Muscle of leg (tissue), 11 donors: ENCODE measurements around the gene CTH. TPM values are rescaled to one million over a fixed set of nuclear protein-coding genes. Genes with fewer than 3 reads are reported as not detected.
"Not testable (repeated sequence)": the region's sequence is repeated elsewhere in the genome, so short reads cannot be mapped to it uniquely, and the experiment has no call there.

Source experiments
- DNase-seq: peaks from one replicate; pipeline ENCODE4 v3.0.0; 2013
- H3K27ac ChIP-seq: one replicate; pipeline ENCODE4 v1.5.1; 2013; ENCODE audit warnings: mild to moderate bottlenecking, low read length, control low read depth
- H3K27me3 ChIP-seq: one replicate; pipeline ENCODE4 v1.6.1; 2013; ENCODE audit warnings: low read length; ENCODE audit not compliant: control insufficient read depth, insufficient read depth
- H3K36me3 ChIP-seq: one replicate; pipeline ENCODE4 v1.6.1; 2013; ENCODE audit warnings: low read length; ENCODE audit not compliant: control insufficient read depth, insufficient read depth
- H3K4me1 ChIP-seq: one replicate; pipeline ENCODE4 v1.6.1; 2013; ENCODE audit warnings: low read length; ENCODE audit not compliant: control insufficient read depth, insufficient read depth
- H3K4me3 ChIP-seq: one replicate; pipeline ENCODE4 v1.5.1; 2013; ENCODE audit warnings: low read length, control low read depth
- H3K9me3 ChIP-seq: replicated peaks from 2 replicates; pipeline ENCODE4 v1.6.1; 2013; ENCODE audit warnings: low read depth, low read length; ENCODE audit not compliant: control insufficient read depth
- WGBS: methylation state at CpG from one replicate; pipeline ENCODE4 v1.1.5; 2013; ENCODE audit warnings: missing lambda C conversion rate; ENCODE audit not compliant: insufficient coverage; 5-methylcytosine and 5-hydroxymethylcytosine counted together
- polyA plus RNA-seq, 8 donors: library from polyadenylated mRNA; unstranded; fragments of 120-200 nt; gene quantifications; one replicate each; pipeline versions ENCODE4 v1.2.1 to v1.2.3, GENCODE V29; 2013; ENCODE audit warnings: inconsistent platforms in 1 of 8, low replicate concordance in 1 of 8; ENCODE audit not compliant: insufficient read length in 8 of 8, insufficient read depth in 1 of 8
- total RNA-seq: library from RNA; stranded (reverse); fragments of 120-200 nt; gene quantifications from one replicate; pipeline ENCODE4 v1.2.4, GENCODE V29; 2013

Gene CTH
- total and polyA plus RNA-seq, 9 donors = 1.4 to 3.7 (median 2.2) TPM

- Histone ChIP-seq H3K4me3 (no peak overlapping the region), H3K4me1 (no peaks in the 10 kb centered on the region), H3K9me3 (no peaks in the 10 kb centered on the region), H3K27ac (no peak overlapping the region), H3K36me3 (no peaks in the 10 kb centered on the region), H3K27me3 (no peaks in the 10 kb centered on the region)
- DNase-seq = no peak
- WGBS = no CpG with 5 or more reads among the region's 1 CpG
These were observed 32.7 kb downstream of the CTH start for GRCh38 chr1:70443739-70444138.

GRCh38 chr1:70449049-70449448, 38.0 kb downstream of the CTH start:
- Histone ChIP-seq H3K27ac (no peak overlapping the region), H3K27me3 (no peaks in the 10 kb centered on the region), H3K9me3 (no peaks in the 10 kb centered on the region), H3K4me1 (no peaks in the 10 kb centered on the region), H3K36me3 (no peaks in the 10 kb centered on the region), H3K4me3 (no peak overlapping the region)
- DNase-seq = no peak
- no CpG with 5 or more reads among the region's 8 CpGs for WGBS

- H3K9me3 ChIP-seq, H3K4me3 ChIP-seq, H3K36me3 ChIP-seq, H3K27ac ChIP-seq, H3K4me1 ChIP-seq, DNase-seq, H3K27me3 ChIP-seq: not testable (repeated sequence)
- WGBS = no CpG with 5 or more reads among the region's 3 CpGs
These were observed 41.3 kb downstream of the CTH start for GRCh38 chr1:70452164-70452939.

- Histone ChIP-seq H3K27me3 (no peaks in the 10 kb centered on the region), H3K27ac (no peak overlapping the region), H3K36me3 (no peaks in the 10 kb centered on the region), H3K9me3 (no peaks in the 10 kb centered on the region), H3K4me3 (no peak overlapping the region), H3K4me1 (no peaks in the 10 kb centered on the region)
- DNase-seq = no peak
- WGBS = 0% methylated on average over 1 of the region's 2 CpGs
These were observed 44.2 kb downstream of the CTH start for GRCh38 chr1:70455291-70455690.

- no peaks in the 10 kb centered on the region for H3K9me3 ChIP-seq
- no peaks in the 10 kb centered on the region for H3K27me3 ChIP-seq
- no peaks in the 10 kb centered on the region for H3K36me3 ChIP-seq
- no peak overlapping the region for H3K4me3 ChIP-seq
- no peak overlapping the region for H3K27ac ChIP-seq
- peak; percentile 24 for DNase-seq
- H3K4me1 ChIP-seq = no peaks in the 10 kb centered on the region
These were observed 47.1 kb downstream of the CTH start for GRCh38 chr1:70458131-70458530.

GRCh38 chr1:70459496-70460225, 48.6 kb downstream of the CTH start:
- Histone ChIP-seq H3K27me3 (no peaks in the 10 kb centered on the region), H3K9me3 (no peaks in the 10 kb centered on the region), H3K4me1 (no peaks in the 10 kb centered on the region), H3K27ac (no peak overlapping the region), H3K36me3 (no peaks in the 10 kb centered on the region), H3K4me3 (no peak overlapping the region)
- DNase-seq = no peak
- WGBS = 100% methylated on average over 2 of the region's 4 CpGs

GRCh38 chr1:70460740-70461713, 50.0 kb downstream of the CTH start:
- H3K27ac ChIP-seq, H3K36me3 ChIP-seq, H3K9me3 ChIP-seq, H3K4me3 ChIP-seq, H3K4me1 ChIP-seq, H3K27me3 ChIP-seq, DNase-seq: not testable (repeated sequence)
- WGBS = no CpG with 5 or more reads among the region's 8 CpGs

GRCh38 chr1:70462611-70463010, 51.5 kb downstream of the CTH start:
- no peaks in the 10 kb centered on the region for H3K4me1 ChIP-seq
- no peaks in the 10 kb centered on the region for H3K9me3 ChIP-seq
- H3K4me3 ChIP-seq = no peak overlapping the region
- H3K36me3 ChIP-seq = no peaks in the 10 kb centered on the region
- H3K27ac ChIP-seq = no peak overlapping the region
- no CpG with 5 or more reads among the region's 1 CpG for WGBS
- no peaks in the 10 kb centered on the region for H3K27me3 ChIP-seq
- no peak for DNase-seq

- Histone ChIP-seq H3K9me3 (no peaks in the 10 kb centered on the region), H3K27me3 (no peaks in the 10 kb centered on the region), H3K4me1 (no peaks in the 10 kb centered on the region), H3K27ac (no peak overlapping the region), H3K36me3 (no peaks in the 10 kb centered on the region), H3K4me3 (no peak overlapping the region)
- DNase-seq = no peak
These were observed 54.8 kb downstream of the CTH start for GRCh38 chr1:70465911-70466310.

- Histone ChIP-seq H3K4me1 (no peaks in the 10 kb centered on the region), H3K36me3 (no peaks in the 10 kb centered on the region), H3K27ac (no peak overlapping the region), H3K4me3 (no peak overlapping the region), H3K9me3 (no peaks in the 10 kb centered on the region), H3K27me3 (no peaks in the 10 kb centered on the region)
- DNase-seq = no peak
- WGBS = 36% methylated on average over 6 of the region's 6 CpGs
These were observed 56.5 kb downstream of the CTH start for GRCh38 chr1:70467531-70467930.
